ENCODE data around the gene COMMD9. TPM values are rescaled to one million over a fixed set of nuclear protein-coding genes. Genes with fewer than 3 reads are reported as not detected.

Gene COMMD9
- total and polyA plus RNA-seq, 10 of the 15 experiments (the other 5 are each of a cell fraction or from before 2014, with no cell fraction given): 31.4 to 119 (median 56.2) TPM

DNA sequence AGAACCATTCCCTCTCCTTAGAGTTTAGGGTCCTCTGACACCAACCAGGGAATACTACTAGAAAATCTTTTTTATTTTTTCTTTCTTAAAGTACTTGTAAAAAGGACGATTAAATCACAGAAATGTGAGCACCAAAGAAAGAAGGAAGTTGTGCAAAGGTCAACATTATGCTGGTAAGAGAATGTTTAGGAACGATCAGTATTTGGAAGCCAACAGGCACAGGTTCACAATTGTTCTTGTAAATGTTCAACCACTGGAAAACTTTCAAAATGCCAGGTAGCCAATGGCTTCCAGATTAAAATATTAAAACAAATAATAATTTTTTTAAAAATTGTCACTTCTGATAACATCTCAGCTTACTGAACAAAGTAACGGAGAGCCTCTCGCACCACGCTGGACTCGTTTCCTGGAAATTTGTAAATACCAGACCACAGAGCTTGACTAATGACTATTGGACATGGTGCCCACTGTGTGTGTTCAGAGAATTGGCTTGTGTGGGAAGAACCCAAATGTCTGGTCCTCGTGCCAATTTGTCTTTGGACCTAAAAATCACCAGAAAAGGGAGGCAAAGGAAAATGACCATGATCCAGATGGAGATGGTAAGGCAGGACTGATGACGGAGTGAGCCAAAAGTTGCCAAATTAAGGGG, 20.8 kb downstream of the COMMD9 start:
- Histone ChIP-seq H3K27ac (ENCODE audit: control insufficient read depth, insufficient read depth) (no peak overlapping the region), H3K79me2 (ENCODE audit: control insufficient read depth, insufficient read depth, low read length) (no peaks in the 10 kb centered on the region), H3K9me3 (replicated peaks; ENCODE audit: control insufficient read depth, insufficient read depth, low read length) (no peaks in the 10 kb centered on the region), H3K9ac (ENCODE audit: control insufficient read depth, insufficient read depth, low read length) (no peak overlapping the region), H4K20me1 (ENCODE audit: control insufficient read depth, insufficient read depth) (no peaks in the 10 kb centered on the region), H3K36me3 (ENCODE audit: control insufficient read depth in 2 of 2, insufficient read depth in 2 of 2, low read length in 1 of 2) (peaks cover 1 to 7% of the 10 kb centered on the region in 2 experiments; a peak in 3 of 4 replicates), H3K4me3 (no peak overlapping the region), H2AFZ (ENCODE audit: control insufficient read depth, low read depth, low read length) (no peak overlapping the region), H3K4me1 (ENCODE audit: control insufficient read depth, insufficient read depth, low read length) (no peaks in the 10 kb centered on the region), H3K27me3 (replicated peaks in 1 of 2; ENCODE audit: control insufficient read depth in 2 of 2, insufficient read depth in 2 of 2, low read length in 1 of 2) (no peaks in the 10 kb centered on the region), H3K4me2 (ENCODE audit: control insufficient read depth, insufficient read depth) (no peak overlapping the region)
- no peak for TF ChIP-seq HCFC1 (IDR thresholded peaks at IDR 0.05; ENCODE audit: low read length)
- no peak for TF ChIP-seq TBL1XR1 (IDR thresholded peaks at IDR 0.05; ENCODE audit: low read depth, low read length)
- in situ Hi-C loops (cut with MboI): loop anchor here (5.0 kb wide), 1 partner anchor 651 kb away; the partner anchor contains the start of gene FJX1
- FAIRE-seq (no peak), ATAC-seq (no peak), DNase-seq (ENCODE audit: low read depth, low spot score) (no peak)
- intact Hi-C loops (cut with micrococcal nuclease; ENCODE audit: unreplicated experiment): loop anchor here (5.0 kb wide), 3 partner anchors 226 to 781 kb away; no protein-coding TSS in a partner anchor
- 57% methylated on average over 8 of the region's 8 CpGs for WGBS (ENCODE audit: insufficient coverage, insufficient replicate concordance, low lambda C conversion rate, missing lambda C conversion rate)
- POLR2A ChIA-PET: no interaction called here
- no TSS peak for BruUV-seq (replicated peaks)
- RAD21 ChIA-PET (ENCODE audit: unreplicated experiment): interaction anchor here (1.0 to 4.3 kb wide), 3 partner anchors 10 to 446 kb away, joined by 3 to 22 read pairs (median 14); no protein-coding TSS in a partner anchor
- CTCF ChIA-PET: interaction anchor here (1.0 to 5.9 kb wide), 9 partner anchors 10 to 653 kb away, joined by 3 to 51 read pairs (median 7); no protein-coding TSS in a partner anchor
- SMC1A ChIA-PET (ENCODE audit: uncharacterized antibody, unreplicated experiment): interaction anchor here (0.6 to 1.3 kb wide), 5 partner anchors 181 to 225 kb away, joined by 3 to 4 read pairs (median 3); no protein-coding TSS in a partner anchor

DNA sequence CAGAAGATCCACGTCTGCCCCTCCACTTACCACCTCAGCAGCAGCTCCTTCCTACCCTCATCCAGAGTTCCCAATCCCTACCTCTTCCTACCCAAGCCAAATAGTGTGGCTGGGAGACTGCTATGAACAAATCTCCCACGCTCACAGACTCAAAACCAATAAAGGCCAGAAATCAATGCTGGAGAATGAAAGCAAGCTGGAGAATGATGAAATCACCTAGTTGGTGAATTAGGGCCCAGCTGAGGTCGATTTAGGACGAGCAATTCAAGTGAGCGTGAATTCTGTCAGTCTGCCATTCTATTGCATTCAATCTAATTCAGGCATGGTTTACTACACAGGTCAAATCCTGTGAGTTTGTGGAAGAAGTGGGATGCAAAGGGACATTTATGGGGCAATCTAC, 22.5 kb downstream of the COMMD9 start:
- ATAC-seq: no peak
- no peak overlapping the region for H3K9ac ChIP-seq (ENCODE audit: control insufficient read depth, insufficient read depth, low read length)
- RAD21 ChIA-PET (ENCODE audit: unreplicated experiment): interaction anchor here (0.7 to 4.3 kb wide), 6 partner anchors 26 to 778 kb away, joined by 3 to 22 read pairs (median 6); partner anchors contain the start of gene TRAF6
- CTCF ChIA-PET: interaction anchor here (0.7 to 5.9 kb wide), 27 partner anchors 8 to 1340 kb away, joined by 3 to 51 read pairs (median 5); no protein-coding TSS in a partner anchor
- H2AFZ ChIP-seq (ENCODE audit: control insufficient read depth, low read depth, low read length): no peak overlapping the region
- TF ChIP-seq, protein P1, sequence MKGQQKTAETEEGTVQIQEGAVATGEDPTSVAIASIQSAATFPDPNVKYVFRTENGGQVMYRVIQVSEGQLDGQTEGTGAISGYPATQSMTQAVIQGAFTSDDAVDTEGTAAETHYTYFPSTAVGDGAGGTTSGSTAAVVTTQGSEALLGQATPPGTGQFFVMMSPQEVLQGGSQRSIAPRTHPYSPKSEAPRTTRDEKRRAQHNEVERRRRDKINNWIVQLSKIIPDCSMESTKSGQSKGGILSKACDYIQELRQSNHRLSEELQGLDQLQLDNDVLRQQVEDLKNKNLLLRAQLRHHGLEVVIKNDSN (IDR thresholded peaks at IDR 0.05; ENCODE audit: borderline replicate concordance, extremely low read length, insufficient read depth, low read depth, low read length): no peak
- TF ChIP-seq RBBP5 (conservative IDR thresholded peaks at IDR 0.05) (no peak), MYC (IDR thresholded peaks at IDR 0.05; ENCODE audit: insufficient read depth, insufficient read length, insufficient replicate concordance, low read length, severe bottlenecking) (no peak), ESRRA (IDR thresholded peaks at IDR 0.05; ENCODE audit: low read length) (no peak), MEF2A (IDR thresholded peaks at IDR 0.05; ENCODE audit: insufficient read depth, low read depth, low read length) (no peak), NR2F1 (conservative IDR thresholded peaks at IDR 0.05) (no peak), POU2F2 (IDR thresholded peaks at IDR 0.05; ENCODE audit: borderline replicate concordance, low read depth, low read length) (no peak), MXI1 (IDR thresholded peaks at IDR 0.05; ENCODE audit: low read depth, low read length) (no peak), RAD51 (IDR thresholded peaks at IDR 0.05) (no peak), IKZF1 (conservative IDR thresholded peaks at IDR 0.05) (no peak), CBFB (IDR thresholded peaks at IDR 0.05; ENCODE audit: low read depth) (no peak), ATF7 (IDR thresholded peaks at IDR 0.05; ENCODE audit: low read depth) (no peak), TBL1XR1 (IDR thresholded peaks at IDR 0.05; ENCODE audit: low read depth, low read length) (no peak), CHD4 (IDR thresholded peaks at IDR 0.05) (no peak)
- H3K27me3 ChIP-seq (replicated peaks in 1 of 2; ENCODE audit: control insufficient read depth in 2 of 2, insufficient read depth in 2 of 2, low read length in 1 of 2): no peaks in the 10 kb centered on the region
- H4K20me1 ChIP-seq (ENCODE audit: control insufficient read depth, insufficient read depth): no peaks in the 10 kb centered on the region
- SMC1A ChIA-PET (ENCODE audit: uncharacterized antibody, unreplicated experiment): interaction anchor here (1.1 to 2.8 kb wide), 10 partner anchors 9 to 662 kb away, joined by 3 to 18 read pairs (median 4); no protein-coding TSS in a partner anchor
- H3K4me3 ChIP-seq: no peak overlapping the region
- no peaks in the 10 kb centered on the region for H3K79me2 ChIP-seq (ENCODE audit: control insufficient read depth, insufficient read depth, low read length)
- no peaks in the 10 kb centered on the region for H3K4me1 ChIP-seq (ENCODE audit: control insufficient read depth, insufficient read depth, low read length)
- no peak for FAIRE-seq
- in situ Hi-C loops (cut with MboI) (loop anchor here (5.0 kb wide), 1 partner anchor 649 kb away; the partner anchor contains the start of gene FJX1), intact Hi-C loops (cut with micrococcal nuclease; ENCODE audit: unreplicated experiment) (loop anchor here (1.0 to 5.0 kb wide), 4 partner anchors 224 to 779 kb away; no protein-coding TSS in a partner anchor)
- DNase-seq (ENCODE audit: low read depth, low spot score): no peak
- BruUV-seq (replicated peaks): no TSS peak
- H3K9me3 ChIP-seq (replicated peaks; ENCODE audit: control insufficient read depth, insufficient read depth, low read length): no peaks in the 10 kb centered on the region
- H3K27ac ChIP-seq (ENCODE audit: control insufficient read depth, insufficient read depth): no peak overlapping the region
- 19% methylated on average over 5 of the region's 5 CpGs for WGBS (ENCODE audit: insufficient coverage, insufficient replicate concordance, low lambda C conversion rate, missing lambda C conversion rate)
- H3K36me3 ChIP-seq (ENCODE audit: control insufficient read depth in 2 of 2, insufficient read depth in 2 of 2, low read length in 1 of 2): peaks cover under 1 to 3% of the 10 kb centered on the region in 2 experiments; a peak in 3 of 4 replicates
- H3K4me2 ChIP-seq (ENCODE audit: control insufficient read depth, insufficient read depth): no peak overlapping the region
- POLR2A ChIA-PET: no interaction called here
